Measurements from ENCODE around the gene CRMP1. TPM values are rescaled to one million over a fixed set of nuclear protein-coding genes. Genes with fewer than 3 reads are reported as not detected.
A peak's percentile ranks its signal among the peaks of the same experiment; 100 is the strongest.

The CRMP1 gene
- total RNA-seq, 1 donor = under 0.01 TPM

DNA sequence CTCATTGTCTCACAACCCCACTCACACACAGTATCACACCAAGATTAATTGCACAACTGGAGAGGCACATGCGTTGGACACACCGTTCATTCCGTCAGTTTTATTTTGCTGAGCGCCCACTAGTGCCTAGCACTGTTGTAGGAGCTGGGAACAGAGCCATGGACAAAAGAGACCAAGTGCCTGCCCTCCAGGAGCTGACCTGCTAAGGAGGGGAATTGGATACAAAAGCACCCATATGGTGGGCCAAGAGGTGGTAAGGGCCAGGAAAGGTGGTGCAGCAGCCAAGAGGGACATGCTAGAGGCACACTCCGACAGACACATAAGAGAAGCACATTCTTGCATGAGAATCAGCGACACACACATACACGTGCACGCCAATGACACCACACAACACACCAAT is 705 bp upstream of the CRMP1 start:
- no peak overlapping the region for H3K4me3 ChIP-seq (ENCODE audit: insufficient read depth, low read length)
- H3K27ac ChIP-seq (ENCODE audit: low read depth, low read length) = no peak overlapping the region
- H4K20me1 ChIP-seq (ENCODE audit: insufficient read depth, low read length) = no peaks in the 10 kb centered on the region
- DNase-seq (ENCODE audit: insufficient read length, low spot score, missing footprints) = peak; percentile 91
- H3K27me3 ChIP-seq (ENCODE audit: insufficient read depth, low read length) = peaks cover 44% of the 10 kb centered on the region
- no peaks in the 10 kb centered on the region for H3K79me2 ChIP-seq (ENCODE audit: insufficient read depth, low read length)
- no peaks in the 10 kb centered on the region for H3K36me3 ChIP-seq (ENCODE audit: insufficient read depth, low read length)
- TF ChIP-seq, protein P1, sequence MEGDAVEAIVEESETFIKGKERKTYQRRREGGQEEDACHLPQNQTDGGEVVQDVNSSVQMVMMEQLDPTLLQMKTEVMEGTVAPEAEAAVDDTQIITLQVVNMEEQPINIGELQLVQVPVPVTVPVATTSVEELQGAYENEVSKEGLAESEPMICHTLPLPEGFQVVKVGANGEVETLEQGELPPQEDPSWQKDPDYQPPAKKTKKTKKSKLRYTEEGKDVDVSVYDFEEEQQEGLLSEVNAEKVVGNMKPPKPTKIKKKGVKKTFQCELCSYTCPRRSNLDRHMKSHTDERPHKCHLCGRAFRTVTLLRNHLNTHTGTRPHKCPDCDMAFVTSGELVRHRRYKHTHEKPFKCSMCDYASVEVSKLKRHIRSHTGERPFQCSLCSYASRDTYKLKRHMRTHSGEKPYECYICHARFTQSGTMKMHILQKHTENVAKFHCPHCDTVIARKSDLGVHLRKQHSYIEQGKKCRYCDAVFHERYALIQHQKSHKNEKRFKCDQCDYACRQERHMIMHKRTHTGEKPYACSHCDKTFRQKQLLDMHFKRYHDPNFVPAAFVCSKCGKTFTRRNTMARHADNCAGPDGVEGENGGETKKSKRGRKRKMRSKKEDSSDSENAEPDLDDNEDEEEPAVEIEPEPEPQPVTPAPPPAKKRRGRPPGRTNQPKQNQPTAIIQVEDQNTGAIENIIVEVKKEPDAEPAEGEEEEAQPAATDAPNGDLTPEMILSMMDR (IDR thresholded peaks at IDR 0.05; ENCODE audit: extremely low read depth, low read depth, low read length) = no peak
- H3K4me1 ChIP-seq (ENCODE audit: insufficient read depth, low read length) = no peaks in the 10 kb centered on the region
- no peak overlapping the region for H2AFZ ChIP-seq (ENCODE audit: low read length)
- H3K4me2 ChIP-seq (ENCODE audit: insufficient read depth, low read length) = no peak overlapping the region
- H3K9me3 ChIP-seq (ENCODE audit: low read depth, low read length) = no peaks in the 10 kb centered on the region

DNA sequence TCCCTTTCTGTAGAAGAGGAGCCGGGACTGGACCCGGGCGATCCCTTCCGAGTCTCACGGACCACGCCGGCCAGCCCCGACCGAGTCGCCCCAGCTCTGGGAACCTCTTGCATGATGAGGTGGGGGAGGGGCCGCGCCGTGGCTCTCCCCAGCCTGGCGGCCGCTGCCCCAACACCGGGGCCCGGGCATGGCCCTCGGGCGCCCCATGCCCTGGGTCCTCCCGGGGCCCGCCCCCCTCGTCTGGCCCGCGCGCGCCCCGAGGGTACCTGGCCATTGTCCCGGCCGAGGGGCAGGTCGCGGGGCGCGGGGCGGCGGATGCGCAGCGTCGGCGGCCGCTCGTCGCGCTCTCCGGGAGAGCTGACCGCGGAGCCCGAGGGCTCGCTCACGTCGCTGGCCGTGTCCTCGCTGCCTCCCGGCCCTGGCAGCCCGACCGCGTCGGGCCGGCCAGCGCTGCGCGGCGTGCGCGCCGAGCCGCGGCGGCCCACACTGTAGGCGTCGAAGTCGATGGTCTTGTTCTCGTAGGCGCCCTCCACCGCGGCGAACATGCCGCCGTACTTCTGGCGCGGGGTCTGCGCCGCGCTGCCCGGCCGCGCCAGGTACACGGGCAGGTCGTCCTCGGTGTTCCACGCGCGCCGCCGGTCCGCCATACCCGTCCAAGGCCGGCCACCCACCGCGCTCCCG is 423 bp downstream of the CRMP1 start:
- TF ChIP-seq, protein P1 (IDR thresholded peaks at IDR 0.05; ENCODE audit: extremely low read depth, low read depth, low read length) = no peak
- no peaks in the 10 kb centered on the region for H4K20me1 ChIP-seq (ENCODE audit: insufficient read depth, low read length)
- H3K4me3 ChIP-seq (ENCODE audit: insufficient read depth, low read length) = no peak overlapping the region
- no peaks in the 10 kb centered on the region for H3K79me2 ChIP-seq (ENCODE audit: insufficient read depth, low read length)
- no peaks in the 10 kb centered on the region for H3K9me3 ChIP-seq (ENCODE audit: low read depth, low read length)
- H3K4me2 ChIP-seq (ENCODE audit: insufficient read depth, low read length) = no peak overlapping the region
- H2AFZ ChIP-seq (ENCODE audit: low read length) = no peak overlapping the region
- H3K36me3 ChIP-seq (ENCODE audit: insufficient read depth, low read length) = no peaks in the 10 kb centered on the region
- no peaks in the 10 kb centered on the region for H3K4me1 ChIP-seq (ENCODE audit: insufficient read depth, low read length)
- peak; percentile 89 for DNase-seq (ENCODE audit: insufficient read length, low spot score, missing footprints)
- peaks cover 44% of the 10 kb centered on the region for H3K27me3 ChIP-seq (ENCODE audit: insufficient read depth, low read length)
- H3K27ac ChIP-seq (ENCODE audit: low read depth, low read length) = no peak overlapping the region

DNA sequence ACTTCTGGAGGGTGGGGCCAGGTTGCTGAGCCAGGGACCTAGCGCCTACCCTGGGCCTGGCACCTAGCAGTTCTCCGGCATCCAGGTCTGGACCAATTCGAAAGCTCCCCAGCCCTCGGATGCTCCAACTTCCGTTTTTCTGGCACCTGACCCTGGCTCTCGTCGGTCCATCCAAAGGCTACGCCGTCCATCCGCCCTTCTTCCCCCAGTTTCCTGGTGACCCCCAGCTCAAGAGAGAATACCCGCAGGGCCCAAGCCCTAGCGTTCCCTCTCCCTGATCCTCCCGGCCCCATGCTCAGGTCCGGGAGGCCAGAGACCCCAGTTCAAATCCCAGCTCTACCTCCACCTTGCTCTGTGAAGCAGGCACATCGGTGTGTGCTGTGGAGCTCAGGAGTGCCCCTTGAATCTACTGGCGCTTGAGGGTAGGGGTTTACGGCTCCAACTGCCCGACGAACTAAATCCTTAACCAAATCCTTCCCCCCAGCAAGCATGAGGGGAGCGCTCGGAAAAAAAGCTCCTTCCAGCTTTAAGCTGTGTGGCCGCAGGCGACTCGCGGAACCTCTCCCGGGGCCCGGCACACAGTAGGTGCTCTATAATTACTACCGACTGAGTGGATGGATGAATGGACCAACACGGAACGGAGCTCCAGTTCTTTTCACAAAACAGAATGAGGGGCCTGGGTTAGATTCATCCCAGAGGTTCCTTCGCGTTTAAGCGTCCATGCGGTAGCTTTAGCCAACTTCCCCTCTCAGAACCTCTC is 1.1 kb downstream of the CRMP1 start:
- Histone ChIP-seq H2AFZ (ENCODE audit: low read length) (no peak overlapping the region), H3K4me2 (ENCODE audit: insufficient read depth, low read length) (no peak overlapping the region), H3K79me2 (ENCODE audit: insufficient read depth, low read length) (no peaks in the 10 kb centered on the region), H4K20me1 (ENCODE audit: insufficient read depth, low read length) (no peaks in the 10 kb centered on the region), H3K4me1 (ENCODE audit: insufficient read depth, low read length) (no peaks in the 10 kb centered on the region), H3K36me3 (ENCODE audit: insufficient read depth, low read length) (no peaks in the 10 kb centered on the region), H3K9me3 (ENCODE audit: low read depth, low read length) (no peaks in the 10 kb centered on the region), H3K27me3 (ENCODE audit: insufficient read depth, low read length) (peaks cover 50% of the 10 kb centered on the region), H3K27ac (ENCODE audit: low read depth, low read length) (no peak overlapping the region), H3K4me3 (ENCODE audit: insufficient read depth, low read length) (no peak overlapping the region)
- peak; percentile 85 for DNase-seq (ENCODE audit: insufficient read length, low spot score, missing footprints)
- TF ChIP-seq, protein P1 (IDR thresholded peaks at IDR 0.05; ENCODE audit: extremely low read depth, low read depth, low read length) = no peak

DNA sequence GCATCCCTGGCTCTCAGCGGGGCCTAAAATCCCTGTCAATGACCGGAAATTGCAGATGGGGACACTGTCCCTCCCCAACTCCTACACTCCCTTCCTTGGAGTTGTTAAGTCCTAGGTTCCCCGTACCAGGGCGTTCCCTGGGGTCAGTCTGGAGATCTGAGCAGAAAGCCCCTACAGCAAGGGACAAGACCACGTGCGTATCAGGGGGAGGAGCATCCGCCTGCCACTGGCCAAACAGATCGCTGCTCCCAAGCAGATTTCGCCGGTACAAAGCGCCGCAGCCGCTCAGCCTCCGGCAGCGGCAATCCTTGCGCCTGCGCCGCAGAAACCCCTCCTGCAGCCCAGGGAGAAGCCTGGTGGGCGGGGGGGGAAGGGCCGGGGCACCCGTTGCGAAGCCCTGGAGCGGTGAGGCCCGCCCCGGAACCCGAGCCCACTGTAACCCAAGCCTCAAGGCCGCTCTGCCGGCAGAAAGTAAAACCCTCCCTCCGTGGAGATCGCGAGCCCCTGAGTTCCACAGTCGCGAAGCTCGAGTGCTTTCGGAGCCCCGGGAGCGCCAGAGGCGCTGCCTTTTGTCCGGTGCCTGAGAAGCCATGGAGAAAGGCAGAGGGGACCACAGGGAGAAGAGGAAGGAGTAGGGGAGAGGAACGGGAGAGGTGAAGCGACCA is 2.7 kb downstream of the CRMP1 start:
- Histone ChIP-seq H3K79me2 (ENCODE audit: insufficient read depth, low read length) (no peaks in the 10 kb centered on the region), H3K27ac (ENCODE audit: low read depth, low read length) (no peak overlapping the region), H3K4me3 (ENCODE audit: insufficient read depth, low read length) (no peak overlapping the region), H3K27me3 (ENCODE audit: insufficient read depth, low read length) (peaks cover 54% of the 10 kb centered on the region), H2AFZ (ENCODE audit: low read length) (no peak overlapping the region), H4K20me1 (ENCODE audit: insufficient read depth, low read length) (no peaks in the 10 kb centered on the region), H3K4me2 (ENCODE audit: insufficient read depth, low read length) (no peak overlapping the region), H3K36me3 (ENCODE audit: insufficient read depth, low read length) (no peaks in the 10 kb centered on the region), H3K4me1 (ENCODE audit: insufficient read depth, low read length) (no peaks in the 10 kb centered on the region), H3K9me3 (ENCODE audit: low read depth, low read length) (no peaks in the 10 kb centered on the region)
- DNase-seq (ENCODE audit: insufficient read length, low spot score, missing footprints) = peak; percentile 92
- TF ChIP-seq, protein P1 (IDR thresholded peaks at IDR 0.05; ENCODE audit: extremely low read depth, low read depth, low read length) = no peak
